Common myeloid progenitor, CD34-positive (primary cell): ENCODE measurements around the gene AK2.

Experiments
- CTCF ChIA-PET: fragments of 350-600 bp; sonication (Branson Sonifier 250); formaldehyde crosslinking; loops from one replicate; lab custom pipeline; 2021; ENCODE audit warnings: antibody characterized with exemption; lab: Charles Lee
- POLR2A ChIA-PET: fragments of 350-600 bp; sonication (Branson Sonifier 250); formaldehyde crosslinking; loops from one replicate; lab custom pipeline; 2021; ENCODE audit warnings: antibody characterized with exemption; lab: Charles Lee
- DNase-seq, 3 donors: peaks; one replicate each; pipeline versions ENCODE4 v3.0.0 to v3.0.0-alpha.2; 2013
- H3K27ac ChIP-seq, 2 experiments: 1 replicate in 1 of 2; 2 replicates in 1 of 2; pipeline ENCODE4 v1.7.0; 2013; ENCODE audit warnings: inconsistent platforms in 2 of 2, low read length in 2 of 2, mild to moderate bottlenecking in 2 of 2, low read depth in 1 of 2, moderate library complexity in 1 of 2; ENCODE audit not compliant: severe bottlenecking in 2 of 2, insufficient read depth in 1 of 2, poor library complexity in 1 of 2
- H3K27me3 ChIP-seq, 5 experiments: replicated peaks in 2 of 5; 1 replicate in 3 of 5; 2 replicates in 2 of 5; pipeline versions ENCODE4 v1.6.1 to v1.7.0; 2013; ENCODE audit warnings: low read length in 4 of 5, mild to moderate bottlenecking in 2 of 5, moderate library complexity in 2 of 5, inconsistent platforms in 1 of 5; ENCODE audit not compliant: insufficient read depth in 5 of 5, control insufficient read depth in 4 of 5
- H3K36me3 ChIP-seq, 4 experiments: 1 replicate in 2 of 4; 2 replicates in 2 of 4; pipeline versions ENCODE4 v1.6.1 to v1.7.0; 2013; ENCODE audit warnings: low read length in 3 of 4, control low read depth in 1 of 4, mild to moderate bottlenecking in 1 of 4; ENCODE audit not compliant: control insufficient read depth in 4 of 4, insufficient read depth in 4 of 4
- H3K4me1 ChIP-seq, 4 experiments: 1 replicate in 3 of 4; 2 replicates in 1 of 4; pipeline versions ENCODE4 v1.6.1 to v1.7.1; 2013; ENCODE audit warnings: low read length in 3 of 4, mild to moderate bottlenecking in 3 of 4, control low read depth in 1 of 4, inconsistent platforms in 1 of 4, moderate library complexity in 1 of 4; ENCODE audit not compliant: control insufficient read depth in 4 of 4, insufficient read depth in 4 of 4; ENCODE audit errors: control extremely low read depth in 1 of 4
- H3K4me3 ChIP-seq, 7 experiments: 1 replicate in 4 of 7; 2 replicates in 3 of 7; pipeline versions ENCODE4 v1.5.1 to v1.7.0; 2013; ENCODE audit warnings: mild to moderate bottlenecking in 7 of 7, low read length in 6 of 7, moderate library complexity in 6 of 7, inconsistent platforms in 2 of 7, low read depth in 2 of 7, control low read depth in 1 of 7; ENCODE audit not compliant: insufficient read depth in 4 of 7, control insufficient read depth in 1 of 7; ENCODE audit errors: extremely low read depth in 1 of 7
- H3K9me3 ChIP-seq, 5 experiments: 1 replicate in 4 of 5; 2 replicates in 1 of 5; pipeline versions ENCODE4 v1.6.1 to v1.7.1; 2013; ENCODE audit warnings: low read length in 4 of 5, mild to moderate bottlenecking in 2 of 5, inconsistent platforms in 1 of 5, low read depth in 1 of 5, moderate library complexity in 1 of 5; ENCODE audit not compliant: control insufficient read depth in 4 of 5, insufficient read depth in 2 of 5; ENCODE audit errors: control extremely low read depth in 1 of 5
- WGBS: methylation state at CpG from one replicate; pipeline ENCODE4 v1.1.5; 2013; ENCODE audit not compliant: insufficient coverage; 5-methylcytosine and 5-hydroxymethylcytosine counted together

Gene AK2

DNA sequence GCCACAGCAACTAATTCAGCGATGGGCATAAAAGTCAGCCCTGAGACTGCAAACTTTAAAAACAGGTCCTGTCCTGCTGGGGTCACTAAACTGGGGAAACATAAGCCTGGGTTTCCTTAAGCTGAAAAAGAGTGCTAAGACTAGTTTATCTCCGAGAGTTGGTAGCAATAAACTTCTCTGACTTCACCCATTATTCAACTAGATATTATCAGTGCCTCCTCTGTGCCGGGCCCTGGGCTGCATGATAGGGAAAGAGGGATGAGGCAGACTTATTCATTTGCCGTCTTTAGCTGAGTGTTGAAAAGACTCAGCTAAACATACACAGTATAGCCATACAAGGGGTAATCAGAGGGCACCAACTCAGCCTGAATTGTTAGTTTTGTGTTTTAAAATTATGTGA lies 33.0 kb downstream of the AK2 start:
- Histone ChIP-seq H3K4me3 (no peak overlapping the region), H3K36me3 (peaks cover 7 to 33% (median 12%) of the 10 kb centered on the region in 4 experiments), H3K9me3 (no peaks in the 10 kb centered on the region), H3K27ac (no peak overlapping the region), H3K27me3 (no peaks in the 10 kb centered on the region), H3K4me1 (peaks cover 0 to 7% (median 5%) of the 10 kb centered on the region in 4 experiments)
- WGBS, result 100% methylated on average over 1 of the region's 4 CpGs
- CTCF ChIA-PET, result no interaction called here
- POLR2A ChIA-PET, result interaction anchor here (0.8 kb wide), 1 partner anchor 40 kb away, joined by 7 read pairs; no protein-coding TSS in a partner anchor
- DNase-seq, result no peak

DNA sequence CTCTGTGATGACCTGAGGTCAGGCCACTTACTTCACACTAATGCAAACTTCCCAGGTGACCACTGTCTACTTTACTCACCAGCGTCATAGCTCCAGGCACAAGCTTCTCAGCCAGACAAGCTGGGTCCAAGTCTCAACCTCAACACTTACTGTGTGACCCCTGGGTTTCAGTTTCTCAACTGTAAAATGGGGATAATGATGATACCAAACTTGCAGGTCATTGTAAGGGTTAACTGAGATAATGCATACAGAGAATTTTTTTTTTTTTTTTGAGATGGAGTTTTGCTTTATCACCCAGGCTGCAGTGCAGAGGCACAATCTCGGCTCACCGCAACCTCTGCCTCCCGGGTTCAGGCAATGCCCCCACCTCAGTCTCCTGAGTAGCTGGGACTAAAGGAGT lies 34.7 kb downstream of the AK2 start:
- H3K9me3 ChIP-seq, result no peaks in the 10 kb centered on the region
- H3K4me3 ChIP-seq, result no peak overlapping the region
- peaks cover 0 to 16% (median under 1%) of the 10 kb centered on the region in 4 experiments for H3K36me3 ChIP-seq
- WGBS, result 82% methylated on average over 3 of the region's 4 CpGs
- peaks cover 11 to 22% (median 18%) of the 10 kb centered on the region in 4 experiments for H3K4me1 ChIP-seq
- no peak for DNase-seq
- H3K27me3 ChIP-seq, result no peaks in the 10 kb centered on the region
- ChIA-PET CTCF (interaction anchor here (0.6 to 2.4 kb wide), 8 partner anchors 10 to 71 kb away, joined by 3 to 10 read pairs (median 6); no protein-coding TSS in a partner anchor), POLR2A (no interaction called here)
- no peak overlapping the region for H3K27ac ChIP-seq

GRCh38 chr1:33001282-33001681 lies 35.4 kb downstream of the AK2 start:
- H3K4me3 ChIP-seq, result no peak overlapping the region
- H3K27ac ChIP-seq, result no peak overlapping the region
- H3K27me3 ChIP-seq, result no peaks in the 10 kb centered on the region
- ChIA-PET POLR2A (interaction anchor here (1.0 to 1.8 kb wide), 2 partner anchors 9 to 36 kb away, joined by 4 to 6 read pairs; partner anchors contain the start of gene RNF19B), CTCF (interaction anchor here (0.6 to 2.4 kb wide), 15 partner anchors 9 to 70 kb away, joined by 3 to 10 read pairs (median 5); partner anchors contain the start of gene RNF19B)
- 100% methylated on average over 2 of the region's 2 CpGs for WGBS
- no peaks in the 10 kb centered on the region for H3K9me3 ChIP-seq
- peaks cover 11 to 22% (median 18%) of the 10 kb centered on the region in 4 experiments for H3K4me1 ChIP-seq
- H3K36me3 ChIP-seq, result peaks cover 0 to 13% (median 0%) of the 10 kb centered on the region in 4 experiments
- DNase-seq, result peak in 1 of 3 donors; percentile 29

GRCh38 chr1:33000427-33001026 lies 36.2 kb downstream of the AK2 start:
- CTCF ChIA-PET, result interaction anchor here (0.6 to 2.4 kb wide), 11 partner anchors 9 to 65 kb away, joined by 3 to 8 read pairs (median 5); partner anchors contain the start of gene RNF19B
- Histone ChIP-seq H3K27ac (no peak overlapping the region), H3K4me1 (peaks cover 11 to 26% (median 18%) of the 10 kb centered on the region in 4 experiments)

DNA sequence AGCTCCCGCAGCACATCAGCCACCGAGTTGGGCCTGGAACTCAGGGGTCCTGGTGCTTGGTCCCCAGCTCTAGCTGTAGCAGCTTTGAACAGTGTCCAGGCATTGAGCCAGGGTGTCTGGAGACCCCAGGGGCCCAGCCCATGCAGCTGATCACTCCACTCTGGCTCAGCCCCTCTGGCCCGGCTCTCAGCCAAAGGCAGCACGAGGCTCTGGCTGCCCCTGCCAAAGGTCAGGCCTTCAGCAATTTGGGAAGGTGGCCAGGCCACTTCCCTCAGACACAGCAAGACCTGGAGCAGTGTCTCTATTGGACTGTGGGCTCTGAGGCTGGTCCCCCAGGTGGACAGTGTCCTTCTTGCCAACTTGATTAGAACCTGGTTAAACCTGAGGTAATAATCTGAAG lies 37.7 kb downstream of the AK2 start:
- DNase-seq, result no peak
- H3K9me3 ChIP-seq, result no peaks in the 10 kb centered on the region
- peak overlapping the region in 1 of 7 experiments; percentile 0 for H3K4me3 ChIP-seq
- no peaks in the 10 kb centered on the region for H3K27me3 ChIP-seq
- CTCF ChIA-PET, result interaction anchor here (0.9 to 1.6 kb wide), 5 partner anchors 11 to 68 kb away, joined by 3 to 6 read pairs (median 3); no protein-coding TSS in a partner anchor
- peaks cover 0 to 7% (median 0%) of the 10 kb centered on the region in 4 experiments for H3K36me3 ChIP-seq
- peaks cover 11 to 34% (median 18%) of the 10 kb centered on the region in 4 experiments for H3K4me1 ChIP-seq
- no peak overlapping the region for H3K27ac ChIP-seq
- WGBS, result 89% methylated on average over 3 of the region's 4 CpGs
- POLR2A ChIA-PET, result interaction anchor here (0.6 to 1.3 kb wide), 4 partner anchors 16 to 37 kb away, joined by 3 to 4 read pairs (median 3); partner anchors contain the start of gene RNF19B

More at GRCh38 chr1:33000427-33001026, 36.2 kb downstream of the AK2 start:
- Histone ChIP-seq H3K4me3 (no peak overlapping the region), H3K27me3 (no peaks in the 10 kb centered on the region), H3K36me3 (peaks cover 0 to 13% (median 0%) of the 10 kb centered on the region in 4 experiments), H3K9me3 (no peaks in the 10 kb centered on the region)
- 100% methylated on average over 3 of the region's 4 CpGs for WGBS
- DNase-seq, result no peak
- POLR2A ChIA-PET, result interaction anchor here (1.0 to 1.8 kb wide), 2 partner anchors 8 to 36 kb away, joined by 4 to 6 read pairs; partner anchors contain the start of gene RNF19B

DNA sequence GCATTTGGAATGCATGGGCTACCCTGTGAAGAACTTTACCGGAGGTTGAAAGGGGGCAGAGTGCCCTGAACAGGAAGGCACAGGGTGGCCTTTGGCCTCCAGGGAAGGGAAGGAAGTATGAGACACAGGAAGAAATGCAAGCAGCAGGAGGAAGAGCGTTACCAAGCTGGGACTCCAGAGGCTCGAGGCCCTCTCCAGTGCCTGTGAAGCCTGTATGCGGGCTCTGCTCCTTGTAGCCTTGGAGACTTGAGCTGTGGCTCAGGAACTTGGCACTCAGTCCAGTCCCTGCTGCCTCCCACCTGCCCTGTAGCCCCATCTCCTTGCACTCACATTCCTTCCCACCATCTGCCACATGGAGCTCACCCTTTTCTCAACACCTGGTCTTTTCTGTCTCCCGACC lies 38.6 kb downstream of the AK2 start:
- Histone ChIP-seq H3K4me3 (peak overlapping the region in 1 of 7 experiments; percentile 33), H3K36me3 (peaks cover 0 to 7% (median 0%) of the 10 kb centered on the region in 4 experiments), H3K4me1 (peaks cover 11 to 43% (median 24%) of the 10 kb centered on the region in 4 experiments), H3K9me3 (no peaks in the 10 kb centered on the region), H3K27ac (no peak overlapping the region), H3K27me3 (no peaks in the 10 kb centered on the region)
- peak in 1 of 3 donors; percentile 29 for DNase-seq
- ChIA-PET POLR2A (interaction anchor here (1.3 kb wide), 1 partner anchor 34 kb away, joined by 3 read pairs; the partner anchor contains the start of gene RNF19B), CTCF (interaction anchor here (0.9 to 1.6 kb wide), 6 partner anchors 9 to 67 kb away, joined by 3 to 6 read pairs (median 4); no protein-coding TSS in a partner anchor)
- WGBS, result 44% methylated on average over 5 of the region's 5 CpGs
